MCF 10A (cell line): ENCODE measurements around the gene FNDC10. TPM values are rescaled to one million over a fixed set of nuclear protein-coding genes. Genes with fewer than 3 reads are reported as not detected.

ENCODE experiments used
- BruUV-seq: library from RNA; stranded (reverse); fragments of 400-500 nt; replicated peaks from 2 replicates; lab custom pipeline; 2021; lab: Mats Ljungman, UMichigan
- CTCF ChIA-PET: fragments of 300-600 bp; sonication (Branson Sonifier 250); formaldehyde crosslinking; extraction: SDS; loops from one replicate; lab custom pipeline; 2021; ENCODE audit warnings: antibody characterized with exemption, inconsistent platforms; lab: Yijun Ruan, JAX
- POLR2A ChIA-PET: fragments of 300-600, 350-650 bp; sonication (Branson Sonifier 250); formaldehyde crosslinking; extraction: SDS; loops from one replicate; lab custom pipeline; 2020; ENCODE audit warnings: antibody characterized with exemption, inconsistent platforms; lab: Yijun Ruan, JAX
- DNase-seq: peaks from one replicate; pipeline ENCODE4 v3.0.0-alpha.2; 2018; ENCODE audit not compliant: unreplicated experiment
- H3K27ac Mint-ChIP-seq: one replicate; pipeline ENCODE4 v1.8.0; 2022; ENCODE audit warnings: mild to moderate bottlenecking, low read depth, mixed read lengths; ENCODE audit not compliant: unreplicated experiment
- H3K27me3 Mint-ChIP-seq: one replicate; pipeline ENCODE4 v1.8.0; 2022; ENCODE audit warnings: mixed read lengths; ENCODE audit not compliant: insufficient read depth, unreplicated experiment
- H3K36me3 Mint-ChIP-seq: one replicate; pipeline ENCODE4 v1.8.0; 2022; ENCODE audit warnings: mild to moderate bottlenecking, moderate library complexity, mixed read lengths; ENCODE audit not compliant: insufficient read depth, unreplicated experiment
- H3K4me1 Mint-ChIP-seq: one replicate; pipeline ENCODE4 v1.8.0; 2022; ENCODE audit warnings: mixed read lengths; ENCODE audit not compliant: insufficient read depth, unreplicated experiment
- H3K4me3 Mint-ChIP-seq: one replicate; pipeline ENCODE4 v1.8.0; 2022; ENCODE audit warnings: mild to moderate bottlenecking, moderate library complexity, mixed read lengths; ENCODE audit not compliant: unreplicated experiment
- H3K9me3 Mint-ChIP-seq: one replicate; pipeline ENCODE4 v1.8.0; 2022; ENCODE audit warnings: mixed read lengths; ENCODE audit not compliant: unreplicated experiment
- CTCF ChIP-seq: fragments of 200-600 bp; IDR thresholded peaks from one replicate; pipeline ENCODE4 v1.8.0; 2022; ENCODE audit warnings: antibody characterized with exemption, mild to moderate bottlenecking; ENCODE audit not compliant: unreplicated experiment
- intact Hi-C: fragments of 100-400 bp; cut with micrococcal nuclease; formaldehyde crosslinking; loops from 2 replicates; pipeline ENCODE4 v1.14.1; 2022
- total RNA-seq: library from RNA; stranded (reverse); gene quantifications from 2 replicates; pipeline ENCODE4 v1.2.3, GENCODE V29; 2022

Gene FNDC10
- total RNA-seq, 1 experiment from 2014 or later, result 5.1 TPM

- peak overlapping the region; percentile 63 for H3K4me3 Mint-ChIP-seq
- intact Hi-C loops, result no loop called here
- no peaks in the 10 kb centered on the region for H3K4me1 Mint-ChIP-seq
- no peak for DNase-seq
- H3K27ac Mint-ChIP-seq, result no peak overlapping the region
- H3K36me3 Mint-ChIP-seq, result no peaks in the 10 kb centered on the region
- TF ChIP-seq CTCF, result no peak
- ChIA-PET POLR2A (interaction anchor here (2.0 kb wide), 1 partner anchor 13 kb away, joined by 6 read pairs; no protein-coding TSS in a partner anchor), CTCF (no interaction called here)
- no TSS peak for BruUV-seq
- no peaks in the 10 kb centered on the region for H3K9me3 Mint-ChIP-seq
- H3K27me3 Mint-ChIP-seq, result no peaks in the 10 kb centered on the region
Observed at GRCh38 chr1:1600861-1601563, 1.1 kb upstream of the FNDC10 start.

GRCh38 chr1:1599030-1599934, 653 bp downstream of the FNDC10 start:
- no TSS peak for BruUV-seq
- DNase-seq, result no peak
- POLR2A ChIA-PET, result no interaction called here
- TF ChIP-seq CTCF, result no peak
- Mint-ChIP-seq H3K36me3 (no peaks in the 10 kb centered on the region), H3K27me3 (no peaks in the 10 kb centered on the region), H3K4me1 (no peaks in the 10 kb centered on the region), H3K27ac (no peak overlapping the region), H3K4me3 (peak overlapping the region; percentile 62), H3K9me3 (no peaks in the 10 kb centered on the region)
- intact Hi-C loops, result no loop called here
- CTCF ChIA-PET, result interaction anchor here (0.5 kb wide), 1 partner anchor 9 kb away, joined by 4 read pairs; no protein-coding TSS in a partner anchor

- intact Hi-C loops, result no loop called here
- no peak overlapping the region for H3K27ac Mint-ChIP-seq
- ChIA-PET POLR2A (no interaction called here), CTCF (interaction anchor here (0.5 to 0.6 kb wide), 4 partner anchors 9 to 398 kb away, joined by 3 to 4 read pairs (median 4); no protein-coding TSS in a partner anchor)
- TF ChIP-seq CTCF, result no peak
- no peaks in the 10 kb centered on the region for H3K27me3 Mint-ChIP-seq
- H3K9me3 Mint-ChIP-seq, result no peaks in the 10 kb centered on the region
- no peaks in the 10 kb centered on the region for H3K36me3 Mint-ChIP-seq
- BruUV-seq, result no TSS peak
- no peak for DNase-seq
- H3K4me1 Mint-ChIP-seq, result no peaks in the 10 kb centered on the region
- H3K4me3 Mint-ChIP-seq, result peak overlapping the region; percentile 62
Observed at GRCh38 chr1:1598720-1599029, 1.3 kb downstream of the FNDC10 start.
